WERI-Rb-1 (cell line): Measurements from ENCODE around the gene HRH4.

Experiments used
- DNase-seq: peaks from one replicate; pipeline ENCODE4 v3.0.0-alpha.2; 2020
- H3K27ac ChIP-seq: fragments of 250-450 bp; sonication (Bioruptor Pico); 2 replicates; pipeline ENCODE4 v1.5.1; 2020; ENCODE audit warnings: mild to moderate bottlenecking, moderate library complexity
- H3K27me3 ChIP-seq: fragments of 250-450 bp; sonication (Bioruptor Pico); 2 replicates; pipeline ENCODE4 v1.5.1; 2021; ENCODE audit warnings: mild to moderate bottlenecking, low read depth, moderate library complexity; ENCODE audit not compliant: insufficient read depth, severe bottlenecking
- H3K36me3 ChIP-seq: fragments of 250-450 bp; sonication (Bioruptor Pico); 2 replicates; pipeline ENCODE4 v1.5.1; 2020; ENCODE audit warnings: mild to moderate bottlenecking, moderate library complexity
- H3K4me3 ChIP-seq: 2 replicates; pipeline ENCODE4 v1.5.1; 2011; ENCODE audit warnings: low read depth, mild to moderate bottlenecking, control low read depth, low read length
- H3K9me3 ChIP-seq: fragments of 250-450 bp; sonication (Bioruptor Pico); 2 replicates; pipeline ENCODE4 v1.5.1; 2021; ENCODE audit warnings: mild to moderate bottlenecking, moderate library complexity; ENCODE audit not compliant: severe bottlenecking
- TF ChIP-seq, protein P1 (sequence below): IDR thresholded peaks from 2 replicates; pipeline ENCODE4 v1.5.1; 2011; ENCODE audit warnings: low read depth, mild to moderate bottlenecking, control low read depth, inconsistent platforms, low read length

The HRH4 gene

DNA sequence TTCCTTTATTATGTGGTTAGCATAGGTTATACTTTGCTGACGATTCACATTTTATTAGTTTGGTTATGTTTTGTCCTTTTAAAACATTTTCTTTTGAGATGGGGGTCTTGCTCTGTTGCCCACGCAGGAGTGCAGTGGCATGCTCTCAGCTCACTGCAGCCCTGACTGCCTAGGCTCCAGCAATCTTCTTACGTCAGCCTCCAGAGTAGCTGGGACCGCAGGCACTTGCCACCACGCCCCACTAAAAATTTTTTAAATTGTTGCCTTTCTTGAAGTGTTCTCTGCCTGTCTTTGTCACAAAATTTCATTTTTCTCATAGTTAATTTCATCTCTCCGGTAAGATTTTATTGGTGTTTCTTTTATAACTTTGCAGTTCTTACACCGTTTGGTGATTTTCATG, 18.9 kb downstream of the HRH4 start:
- Histone ChIP-seq H3K4me3 (no peak overlapping the region), H3K27ac (no peak overlapping the region), H3K27me3 (no peaks in the 10 kb centered on the region), H3K36me3 (no peaks in the 10 kb centered on the region), H3K9me3 (no peaks in the 10 kb centered on the region)
- TF ChIP-seq, protein P1, sequence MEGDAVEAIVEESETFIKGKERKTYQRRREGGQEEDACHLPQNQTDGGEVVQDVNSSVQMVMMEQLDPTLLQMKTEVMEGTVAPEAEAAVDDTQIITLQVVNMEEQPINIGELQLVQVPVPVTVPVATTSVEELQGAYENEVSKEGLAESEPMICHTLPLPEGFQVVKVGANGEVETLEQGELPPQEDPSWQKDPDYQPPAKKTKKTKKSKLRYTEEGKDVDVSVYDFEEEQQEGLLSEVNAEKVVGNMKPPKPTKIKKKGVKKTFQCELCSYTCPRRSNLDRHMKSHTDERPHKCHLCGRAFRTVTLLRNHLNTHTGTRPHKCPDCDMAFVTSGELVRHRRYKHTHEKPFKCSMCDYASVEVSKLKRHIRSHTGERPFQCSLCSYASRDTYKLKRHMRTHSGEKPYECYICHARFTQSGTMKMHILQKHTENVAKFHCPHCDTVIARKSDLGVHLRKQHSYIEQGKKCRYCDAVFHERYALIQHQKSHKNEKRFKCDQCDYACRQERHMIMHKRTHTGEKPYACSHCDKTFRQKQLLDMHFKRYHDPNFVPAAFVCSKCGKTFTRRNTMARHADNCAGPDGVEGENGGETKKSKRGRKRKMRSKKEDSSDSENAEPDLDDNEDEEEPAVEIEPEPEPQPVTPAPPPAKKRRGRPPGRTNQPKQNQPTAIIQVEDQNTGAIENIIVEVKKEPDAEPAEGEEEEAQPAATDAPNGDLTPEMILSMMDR: no peak
- DNase-seq: no peak

DNA sequence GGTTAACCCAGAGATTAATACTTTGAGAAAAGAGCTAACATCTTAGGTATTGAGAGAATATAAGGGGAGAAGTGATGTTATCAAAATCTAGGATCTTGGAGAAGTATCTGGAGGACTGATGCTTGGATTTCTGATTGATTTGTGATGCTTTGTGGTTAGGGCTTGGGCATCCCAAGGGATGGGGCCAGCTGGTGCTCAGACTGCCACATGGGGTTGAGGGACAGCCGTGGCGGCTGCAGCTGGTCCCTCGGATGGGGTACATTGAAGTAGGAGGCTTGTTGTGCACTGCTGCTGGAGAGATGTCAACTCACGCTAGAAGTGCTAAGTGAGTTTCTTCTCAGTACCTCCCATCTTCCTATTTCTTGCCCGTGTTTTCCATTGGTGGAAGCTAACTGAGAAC, 22.4 kb downstream of the HRH4 start:
- H3K36me3 ChIP-seq: no peaks in the 10 kb centered on the region
- H3K9me3 ChIP-seq: no peaks in the 10 kb centered on the region
- TF ChIP-seq, protein P1: no peak
- no peak for DNase-seq
- H3K27ac ChIP-seq: no peak overlapping the region
- no peak overlapping the region for H3K4me3 ChIP-seq
- H3K27me3 ChIP-seq: no peaks in the 10 kb centered on the region

- Histone ChIP-seq H3K9me3 (no peaks in the 10 kb centered on the region), H3K4me3 (no peak overlapping the region), H3K36me3 (no peaks in the 10 kb centered on the region), H3K27me3 (no peaks in the 10 kb centered on the region), H3K27ac (no peak overlapping the region)
- TF ChIP-seq, protein P1: no peak
- DNase-seq: no peak
Measured at GRCh38 chr18:24485681-24486080, 25.2 kb downstream of the HRH4 start.

DNA sequence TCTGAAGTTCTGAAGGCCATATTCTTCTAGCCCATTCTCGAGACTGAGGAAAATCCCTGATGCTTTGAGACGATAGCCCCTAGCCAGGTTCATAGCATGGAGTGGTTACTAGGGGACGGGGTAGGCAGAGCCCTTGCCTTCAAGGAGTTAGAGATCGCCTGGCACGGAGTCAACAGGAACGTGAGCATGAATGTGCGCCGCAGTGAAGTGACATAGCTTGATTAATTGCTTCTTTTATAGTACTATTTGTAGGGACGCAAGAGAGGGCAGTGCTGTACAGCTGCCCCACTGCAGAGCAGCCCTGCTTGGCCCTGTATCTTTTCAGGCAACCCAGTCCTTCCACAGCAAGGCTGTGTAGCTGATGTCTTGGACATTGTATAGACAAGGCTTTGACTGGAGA, 26.2 kb downstream of the HRH4 start:
- no peak for DNase-seq
- H3K4me3 ChIP-seq: no peak overlapping the region
- H3K9me3 ChIP-seq: no peaks in the 10 kb centered on the region
- H3K27ac ChIP-seq: no peak overlapping the region
- no peaks in the 10 kb centered on the region for H3K27me3 ChIP-seq
- no peaks in the 10 kb centered on the region for H3K36me3 ChIP-seq
- TF ChIP-seq, protein P1: no peak

GRCh38 chr18:24488824-24489493, 28.5 kb downstream of the HRH4 start:
- no peak overlapping the region for H3K27ac ChIP-seq
- TF ChIP-seq, protein P1: peak; percentile 32; the same call in 1 of the 2 replicates
- H3K9me3 ChIP-seq: no peaks in the 10 kb centered on the region
- no peak for DNase-seq
- H3K4me3 ChIP-seq: no peak overlapping the region
- no peaks in the 10 kb centered on the region for H3K36me3 ChIP-seq
- no peaks in the 10 kb centered on the region for H3K27me3 ChIP-seq

DNA sequence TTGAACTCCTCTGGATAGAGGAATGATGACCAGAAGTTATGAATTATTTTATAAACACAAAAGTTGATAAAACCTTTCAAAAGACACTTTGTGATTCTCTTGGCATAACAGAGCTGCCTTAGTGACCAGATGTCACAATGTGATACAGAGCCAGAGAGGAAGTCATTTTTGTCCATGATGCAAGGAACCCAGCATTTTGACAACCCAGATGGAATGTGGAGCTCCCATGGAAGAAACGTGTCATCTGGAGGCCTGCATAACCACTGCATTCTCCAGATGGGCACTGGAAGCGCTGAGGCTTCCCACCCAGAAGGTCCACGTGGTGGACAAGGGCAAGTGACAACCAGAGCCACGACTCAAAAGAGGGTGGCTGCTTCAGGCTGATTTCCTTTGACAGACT, 30.1 kb downstream of the HRH4 start:
- no peak overlapping the region for H3K4me3 ChIP-seq
- H3K9me3 ChIP-seq: no peaks in the 10 kb centered on the region
- TF ChIP-seq, protein P1: no peak
- H3K27me3 ChIP-seq: no peaks in the 10 kb centered on the region
- DNase-seq: no peak
- H3K36me3 ChIP-seq: no peaks in the 10 kb centered on the region
- H3K27ac ChIP-seq: no peak overlapping the region
